ENCODE results near the gene AATK. TPM values are rescaled to one million over a fixed set of nuclear protein-coding genes. Genes with fewer than 3 reads are reported as not detected.

Gene AATK
- total RNA-seq, 1 donor from 2014 or later, result 7.7 TPM

DNA sequence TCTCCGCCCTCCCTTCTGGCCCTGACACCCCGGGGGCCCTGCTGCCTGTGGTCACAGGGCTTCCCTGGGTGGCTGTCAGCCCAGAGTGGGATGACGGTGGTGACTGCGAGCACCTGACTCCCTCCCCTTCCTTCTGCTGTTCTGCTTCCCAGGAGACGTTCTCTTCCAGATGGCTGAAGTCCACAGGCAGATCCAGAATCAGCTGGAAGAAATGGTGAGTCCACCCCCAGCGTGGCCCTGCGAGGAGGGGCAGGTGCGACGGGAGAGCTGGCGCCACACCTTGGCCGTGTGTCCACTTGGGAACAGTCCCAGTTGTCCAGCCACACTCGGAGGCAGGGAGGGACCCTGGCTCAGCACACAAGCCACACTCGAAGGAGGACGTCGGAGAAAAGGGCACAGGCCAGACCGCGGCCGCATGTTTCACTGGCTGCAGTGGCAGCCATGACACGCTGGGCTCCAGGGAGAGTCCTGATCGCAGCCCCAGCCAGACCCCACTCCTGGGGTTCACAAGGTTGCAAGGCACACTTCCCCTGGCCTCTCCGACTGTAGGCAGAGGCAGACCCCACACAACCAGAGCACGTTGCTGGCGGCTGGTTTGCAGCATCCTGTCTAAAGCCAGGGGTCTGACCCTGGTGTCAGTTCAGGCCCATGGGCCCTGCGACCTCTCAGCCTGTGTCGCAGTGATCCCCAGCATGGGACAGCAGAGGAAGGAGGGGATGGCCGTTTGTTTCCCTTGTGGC, 81.2 kb downstream of the AATK start:
- no peak for DNase-seq (ENCODE audit: low spot score)
- no peak overlapping the region for H3K4me3 Mint-ChIP-seq (ENCODE audit: unreplicated experiment)
- H3K36me3 Mint-ChIP-seq (ENCODE audit: low read depth, unreplicated experiment), result peaks cover 5% of the 10 kb centered on the region
- H3K4me1 Mint-ChIP-seq (ENCODE audit: unreplicated experiment), result no peaks in the 10 kb centered on the region
- H3K27ac Mint-ChIP-seq (ENCODE audit: unreplicated experiment), result no peak overlapping the region
- no peaks in the 10 kb centered on the region for H3K9me3 Mint-ChIP-seq (ENCODE audit: unreplicated experiment)
- peaks cover 7% of the 10 kb centered on the region for H3K27me3 Mint-ChIP-seq (ENCODE audit: unreplicated experiment)
- TF ChIP-seq, protein P1, sequence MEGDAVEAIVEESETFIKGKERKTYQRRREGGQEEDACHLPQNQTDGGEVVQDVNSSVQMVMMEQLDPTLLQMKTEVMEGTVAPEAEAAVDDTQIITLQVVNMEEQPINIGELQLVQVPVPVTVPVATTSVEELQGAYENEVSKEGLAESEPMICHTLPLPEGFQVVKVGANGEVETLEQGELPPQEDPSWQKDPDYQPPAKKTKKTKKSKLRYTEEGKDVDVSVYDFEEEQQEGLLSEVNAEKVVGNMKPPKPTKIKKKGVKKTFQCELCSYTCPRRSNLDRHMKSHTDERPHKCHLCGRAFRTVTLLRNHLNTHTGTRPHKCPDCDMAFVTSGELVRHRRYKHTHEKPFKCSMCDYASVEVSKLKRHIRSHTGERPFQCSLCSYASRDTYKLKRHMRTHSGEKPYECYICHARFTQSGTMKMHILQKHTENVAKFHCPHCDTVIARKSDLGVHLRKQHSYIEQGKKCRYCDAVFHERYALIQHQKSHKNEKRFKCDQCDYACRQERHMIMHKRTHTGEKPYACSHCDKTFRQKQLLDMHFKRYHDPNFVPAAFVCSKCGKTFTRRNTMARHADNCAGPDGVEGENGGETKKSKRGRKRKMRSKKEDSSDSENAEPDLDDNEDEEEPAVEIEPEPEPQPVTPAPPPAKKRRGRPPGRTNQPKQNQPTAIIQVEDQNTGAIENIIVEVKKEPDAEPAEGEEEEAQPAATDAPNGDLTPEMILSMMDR (IDR thresholded peaks at IDR 0.05; ENCODE audit: unreplicated experiment), result no peak

- H3K27me3 Mint-ChIP-seq (ENCODE audit: unreplicated experiment), result peaks cover 11% of the 10 kb centered on the region
- no peak overlapping the region for H3K4me3 Mint-ChIP-seq (ENCODE audit: unreplicated experiment)
- no peaks in the 10 kb centered on the region for H3K4me1 Mint-ChIP-seq (ENCODE audit: unreplicated experiment)
These were observed 82.8 kb downstream of the AATK start for GRCh38 chr17:81083125-81083765.

GRCh38 chr17:81082177-81083073, 83.6 kb downstream of the AATK start:
- H3K4me3 Mint-ChIP-seq (ENCODE audit: unreplicated experiment), result no peak overlapping the region
- no peaks in the 10 kb centered on the region for H3K36me3 Mint-ChIP-seq (ENCODE audit: low read depth, unreplicated experiment)
- H3K9me3 Mint-ChIP-seq (ENCODE audit: unreplicated experiment), result no peaks in the 10 kb centered on the region
- H3K27ac Mint-ChIP-seq (ENCODE audit: unreplicated experiment), result no peak overlapping the region
- H3K27me3 Mint-ChIP-seq (ENCODE audit: unreplicated experiment), result peaks cover 13% of the 10 kb centered on the region
- TF ChIP-seq, protein P1 (IDR thresholded peaks at IDR 0.05; ENCODE audit: unreplicated experiment), result no peak
- H3K4me1 Mint-ChIP-seq (ENCODE audit: unreplicated experiment), result no peaks in the 10 kb centered on the region
- DNase-seq (ENCODE audit: low spot score), result no peak

More at GRCh38 chr17:81083125-81083765, 82.8 kb downstream of the AATK start:
- Mint-ChIP-seq H3K36me3 (ENCODE audit: low read depth, unreplicated experiment) (peaks cover 5% of the 10 kb centered on the region), H3K9me3 (ENCODE audit: unreplicated experiment) (no peaks in the 10 kb centered on the region), H3K27ac (ENCODE audit: unreplicated experiment) (peak overlapping the region; percentile 48)
- TF ChIP-seq, protein P1 (IDR thresholded peaks at IDR 0.05; ENCODE audit: unreplicated experiment), result no peak
- DNase-seq (ENCODE audit: low spot score), result no peak

GRCh38 chr17:81081222-81082176, 84.5 kb downstream of the AATK start:
- Mint-ChIP-seq H3K36me3 (ENCODE audit: low read depth, unreplicated experiment) (no peaks in the 10 kb centered on the region), H3K4me3 (ENCODE audit: unreplicated experiment) (no peak overlapping the region), H3K9me3 (ENCODE audit: unreplicated experiment) (no peaks in the 10 kb centered on the region), H3K27ac (ENCODE audit: unreplicated experiment) (no peak overlapping the region), H3K4me1 (ENCODE audit: unreplicated experiment) (no peaks in the 10 kb centered on the region), H3K27me3 (ENCODE audit: unreplicated experiment) (peaks cover 13% of the 10 kb centered on the region)
- TF ChIP-seq, protein P1 (IDR thresholded peaks at IDR 0.05; ENCODE audit: unreplicated experiment), result no peak
- DNase-seq (ENCODE audit: low spot score), result no peak
